DOHH2 (cell line): ENCODE measurements around the gene DDX3Y.

ENCODE experiments used
- CTCF ChIP-seq: fragments of 200-600 bp; sonication (generic); IDR thresholded peaks from one replicate; pipeline ENCODE4 v1.5.1; 2014; ENCODE audit warnings: antibody characterized with exemption, mild to moderate bottlenecking, low read depth, low read length; ENCODE audit not compliant: poor library complexity, severe bottlenecking
- EZH2phosphoT487 ChIP-seq: fragments of 200-600 bp; sonication (generic); IDR thresholded peaks from 2 replicates; pipeline ENCODE4 v1.6.1; 2017; ENCODE audit warnings: borderline replicate concordance, mild to moderate bottlenecking, antibody characterized with exemption, low read length, moderate library complexity, mixed read lengths

- TF ChIP-seq CTCF: no peak
- TF ChIP-seq EZH2phosphoT487: no peak
Measured at GRCh38 chrY:12941725-12942687, 37.3 kb downstream of the DDX3Y start.
